HG02763 (cell line): Measurements from ENCODE around the gene ATCAY.

Experiments
- ATAC-seq: cut with Tn5 transposase; IDR thresholded peaks from one replicate; pipeline ENCODE4 v1.9.1; 2021; ENCODE audit warnings: mild to moderate bottlenecking, moderate library complexity; ENCODE audit not compliant: unreplicated experiment

Gene ATCAY

GRCh38 chr19:3880471-3881271, at the start of gene ATCAY:
Gene ATCAY, plus strand, starts transcription at chr19:3880685. Its CDS starts 5,083 bp downstream, at chr19:3885768.
- ATAC-seq: no peak

GRCh38 chr19:3831601-3832000, 48.9 kb upstream of the ATCAY start:
- ATAC-seq: no peak

- no peak for ATAC-seq
These were observed 48.5 kb upstream of the ATCAY start for GRCh38 chr19:3832001-3832400.

- ATAC-seq: no peak
These were observed 46.7 kb upstream of the ATCAY start for GRCh38 chr19:3833578-3834348.

GRCh38 chr19:3834349-3835054, 46.0 kb upstream of the ATCAY start:
- no peak for ATAC-seq

GRCh38 chr19:3835055-3835435, 45.4 kb upstream of the ATCAY start:
- ATAC-seq: no peak

- ATAC-seq: no peak
These were observed 43.6 kb upstream of the ATCAY start for GRCh38 chr19:3836887-3837286.

- ATAC-seq: no peak
These were observed 43.2 kb upstream of the ATCAY start for GRCh38 chr19:3837332-3837731.

GRCh38 chr19:3837922-3838321, 42.6 kb upstream of the ATCAY start:
- no peak for ATAC-seq

- ATAC-seq: no peak
These were observed 41.8 kb upstream of the ATCAY start for GRCh38 chr19:3838661-3839060.

GRCh38 chr19:3839941-3840340, 40.5 kb upstream of the ATCAY start:
- ATAC-seq: no peak

- no peak for ATAC-seq
These were observed 39.7 kb upstream of the ATCAY start for GRCh38 chr19:3840804-3841203.

- ATAC-seq: no peak
These were observed 37.5 kb upstream of the ATCAY start for GRCh38 chr19:3842948-3843347.

GRCh38 chr19:3844596-3844995, 35.9 kb upstream of the ATCAY start:
- ATAC-seq: no peak

GRCh38 chr19:3849092-3849491, 31.4 kb upstream of the ATCAY start:
- no peak for ATAC-seq

- no peak for ATAC-seq
These were observed 30.7 kb upstream of the ATCAY start for GRCh38 chr19:3849787-3850186.

GRCh38 chr19:3850320-3850972, 30.0 kb upstream of the ATCAY start:
- ATAC-seq: no peak

GRCh38 chr19:3851254-3852176, 29.0 kb upstream of the ATCAY start:
- no peak for ATAC-seq

- ATAC-seq: no peak
These were observed 28.3 kb upstream of the ATCAY start for GRCh38 chr19:3852177-3852511.

- no peak for ATAC-seq
These were observed 27.8 kb upstream of the ATCAY start for GRCh38 chr19:3852614-3853254.
